HEK293 (cell line): Measurements from ENCODE around the gene LRRC26.

Experiments
- REPIN1 ChIP-seq: fragments of 450-650 bp; formaldehyde crosslinking; IDR thresholded peaks from 2 replicates; pipeline ENCODE4 v1.5.1; 2017; ENCODE audit warnings: missing biosample characterization, missing genetic modification characterization, low read depth
- YY1 ChIP-seq: fragments of 450-650 bp; formaldehyde crosslinking; IDR thresholded peaks from 2 replicates; pipeline ENCODE4 v1.5.1; 2018; ENCODE audit warnings: missing biosample characterization, missing genetic modification characterization
- ZEB2 ChIP-seq: fragments of 450-650 bp; formaldehyde crosslinking; IDR thresholded peaks from 2 replicates; pipeline ENCODE4 v1.5.1; 2016; ENCODE audit warnings: missing biosample characterization, missing genetic modification characterization
- ZNF529 ChIP-seq: fragments of 450-650 bp; formaldehyde crosslinking; IDR thresholded peaks from 2 replicates; pipeline ENCODE4 v1.5.1; 2017; ENCODE audit warnings: missing genetic modification characterization, missing biosample characterization; ENCODE audit not compliant: insufficient replicate concordance
- ZNF561 ChIP-seq: fragments of 450-650 bp; IDR thresholded peaks from 2 replicates; pipeline ENCODE4 v1.5.1; 2018; ENCODE audit warnings: missing biosample characterization, missing genetic modification characterization, borderline replicate concordance
- TF ChIP-seq, protein P1 (sequence below): fragments of 450-650 bp; formaldehyde crosslinking; IDR thresholded peaks from 2 replicates; pipeline ENCODE4 v1.5.1; 2016; ENCODE audit warnings: missing biosample characterization, missing genetic modification characterization
- TF ChIP-seq, protein P2 (sequence below): fragments of 450-650 bp; formaldehyde crosslinking; IDR thresholded peaks from 2 replicates; pipeline ENCODE4 v1.5.1; 2016; ENCODE audit warnings: missing biosample characterization, missing genetic modification characterization
- TF ChIP-seq, protein P3 (sequence below): fragments of 450-650 bp; formaldehyde crosslinking; IDR thresholded peaks from 2 replicates; pipeline ENCODE4 v1.5.1; 2016; ENCODE audit warnings: missing biosample characterization, missing genetic modification characterization
- TF ChIP-seq, protein P4 (sequence below): fragments of 450-650 bp; formaldehyde crosslinking; IDR thresholded peaks from 2 replicates; pipeline ENCODE4 v1.5.1; 2016; ENCODE audit warnings: missing biosample characterization, missing genetic modification characterization
- TF ChIP-seq, protein P5 (sequence below): fragments of 450-650 bp; formaldehyde crosslinking; IDR thresholded peaks from 2 replicates; pipeline ENCODE4 v1.5.1; 2016; ENCODE audit warnings: missing biosample characterization, missing genetic modification characterization
- TF ChIP-seq, protein P6 (sequence below): fragments of 450-650 bp; formaldehyde crosslinking; IDR thresholded peaks from 2 replicates; pipeline ENCODE4 v1.5.1; 2017; ENCODE audit warnings: missing biosample characterization, missing genetic modification characterization

DNA sequence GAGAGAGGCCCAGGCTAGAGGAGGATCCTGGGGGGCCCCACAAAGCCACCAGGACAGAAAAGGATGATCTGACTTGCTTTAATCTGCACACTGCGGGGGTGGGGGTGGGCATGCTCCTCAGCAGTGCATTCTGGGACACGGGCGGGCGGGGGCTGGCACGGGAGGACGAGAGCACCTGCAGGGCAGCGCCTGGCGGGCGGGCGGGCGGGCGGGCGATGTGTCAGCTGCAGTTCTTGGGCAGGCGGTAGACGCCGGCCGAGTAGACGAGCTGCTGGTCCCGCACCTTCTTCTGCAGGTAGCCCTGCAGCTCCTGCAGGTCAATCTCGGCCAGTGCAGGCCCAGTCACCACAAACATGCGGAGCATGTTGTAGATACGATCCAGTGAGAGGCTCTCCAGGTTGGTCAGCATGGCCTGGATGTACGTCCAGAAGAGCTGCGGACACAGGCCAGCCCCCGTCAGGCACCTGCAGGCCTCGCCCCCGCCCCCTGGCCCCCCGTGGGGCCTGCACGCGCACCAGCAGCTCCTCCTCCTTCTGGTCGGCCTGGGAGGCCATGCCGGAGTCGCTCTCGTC, 5.0 kb upstream of the LRRC26 start:
- TF ChIP-seq, protein P1, sequence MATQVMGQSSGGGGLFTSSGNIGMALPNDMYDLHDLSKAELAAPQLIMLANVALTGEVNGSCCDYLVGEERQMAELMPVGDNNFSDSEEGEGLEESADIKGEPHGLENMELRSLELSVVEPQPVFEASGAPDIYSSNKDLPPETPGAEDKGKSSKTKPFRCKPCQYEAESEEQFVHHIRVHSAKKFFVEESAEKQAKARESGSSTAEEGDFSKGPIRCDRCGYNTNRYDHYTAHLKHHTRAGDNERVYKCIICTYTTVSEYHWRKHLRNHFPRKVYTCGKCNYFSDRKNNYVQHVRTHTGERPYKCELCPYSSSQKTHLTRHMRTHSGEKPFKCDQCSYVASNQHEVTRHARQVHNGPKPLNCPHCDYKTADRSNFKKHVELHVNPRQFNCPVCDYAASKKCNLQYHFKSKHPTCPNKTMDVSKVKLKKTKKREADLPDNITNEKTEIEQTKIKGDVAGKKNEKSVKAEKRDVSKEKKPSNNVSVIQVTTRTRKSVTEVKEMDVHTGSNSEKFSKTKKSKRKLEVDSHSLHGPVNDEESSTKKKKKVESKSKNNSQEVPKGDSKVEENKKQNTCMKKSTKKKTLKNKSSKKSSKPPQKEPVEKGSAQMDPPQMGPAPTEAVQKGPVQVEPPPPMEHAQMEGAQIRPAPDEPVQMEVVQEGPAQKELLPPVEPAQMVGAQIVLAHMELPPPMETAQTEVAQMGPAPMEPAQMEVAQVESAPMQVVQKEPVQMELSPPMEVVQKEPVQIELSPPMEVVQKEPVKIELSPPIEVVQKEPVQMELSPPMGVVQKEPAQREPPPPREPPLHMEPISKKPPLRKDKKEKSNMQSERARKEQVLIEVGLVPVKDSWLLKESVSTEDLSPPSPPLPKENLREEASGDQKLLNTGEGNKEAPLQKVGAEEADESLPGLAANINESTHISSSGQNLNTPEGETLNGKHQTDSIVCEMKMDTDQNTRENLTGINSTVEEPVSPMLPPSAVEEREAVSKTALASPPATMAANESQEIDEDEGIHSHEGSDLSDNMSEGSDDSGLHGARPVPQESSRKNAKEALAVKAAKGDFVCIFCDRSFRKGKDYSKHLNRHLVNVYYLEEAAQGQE (tag by site-specific recombination) = no peak
- TF ChIP-seq, protein P2, sequence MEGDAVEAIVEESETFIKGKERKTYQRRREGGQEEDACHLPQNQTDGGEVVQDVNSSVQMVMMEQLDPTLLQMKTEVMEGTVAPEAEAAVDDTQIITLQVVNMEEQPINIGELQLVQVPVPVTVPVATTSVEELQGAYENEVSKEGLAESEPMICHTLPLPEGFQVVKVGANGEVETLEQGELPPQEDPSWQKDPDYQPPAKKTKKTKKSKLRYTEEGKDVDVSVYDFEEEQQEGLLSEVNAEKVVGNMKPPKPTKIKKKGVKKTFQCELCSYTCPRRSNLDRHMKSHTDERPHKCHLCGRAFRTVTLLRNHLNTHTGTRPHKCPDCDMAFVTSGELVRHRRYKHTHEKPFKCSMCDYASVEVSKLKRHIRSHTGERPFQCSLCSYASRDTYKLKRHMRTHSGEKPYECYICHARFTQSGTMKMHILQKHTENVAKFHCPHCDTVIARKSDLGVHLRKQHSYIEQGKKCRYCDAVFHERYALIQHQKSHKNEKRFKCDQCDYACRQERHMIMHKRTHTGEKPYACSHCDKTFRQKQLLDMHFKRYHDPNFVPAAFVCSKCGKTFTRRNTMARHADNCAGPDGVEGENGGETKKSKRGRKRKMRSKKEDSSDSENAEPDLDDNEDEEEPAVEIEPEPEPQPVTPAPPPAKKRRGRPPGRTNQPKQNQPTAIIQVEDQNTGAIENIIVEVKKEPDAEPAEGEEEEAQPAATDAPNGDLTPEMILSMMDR = no peak
- TF ChIP-seq, protein P3, sequence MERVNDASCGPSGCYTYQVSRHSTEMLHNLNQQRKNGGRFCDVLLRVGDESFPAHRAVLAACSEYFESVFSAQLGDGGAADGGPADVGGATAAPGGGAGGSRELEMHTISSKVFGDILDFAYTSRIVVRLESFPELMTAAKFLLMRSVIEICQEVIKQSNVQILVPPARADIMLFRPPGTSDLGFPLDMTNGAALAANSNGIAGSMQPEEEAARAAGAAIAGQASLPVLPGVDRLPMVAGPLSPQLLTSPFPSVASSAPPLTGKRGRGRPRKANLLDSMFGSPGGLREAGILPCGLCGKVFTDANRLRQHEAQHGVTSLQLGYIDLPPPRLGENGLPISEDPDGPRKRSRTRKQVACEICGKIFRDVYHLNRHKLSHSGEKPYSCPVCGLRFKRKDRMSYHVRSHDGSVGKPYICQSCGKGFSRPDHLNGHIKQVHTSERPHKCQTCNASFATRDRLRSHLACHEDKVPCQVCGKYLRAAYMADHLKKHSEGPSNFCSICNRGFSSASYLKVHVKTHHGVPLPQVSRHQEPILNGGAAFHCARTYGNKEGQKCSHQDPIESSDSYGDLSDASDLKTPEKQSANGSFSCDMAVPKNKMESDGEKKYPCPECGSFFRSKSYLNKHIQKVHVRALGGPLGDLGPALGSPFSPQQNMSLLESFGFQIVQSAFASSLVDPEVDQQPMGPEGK (tag by site-specific recombination) = no peak
- TF ChIP-seq ZEB2 (tag by site-specific recombination) (no peak), YY1 (tag by site-specific recombination) (no peak), REPIN1 (no peak), ZNF561 (tag by site-specific recombination) (no peak), ZNF529 (no peak)
- TF ChIP-seq, protein P4, sequence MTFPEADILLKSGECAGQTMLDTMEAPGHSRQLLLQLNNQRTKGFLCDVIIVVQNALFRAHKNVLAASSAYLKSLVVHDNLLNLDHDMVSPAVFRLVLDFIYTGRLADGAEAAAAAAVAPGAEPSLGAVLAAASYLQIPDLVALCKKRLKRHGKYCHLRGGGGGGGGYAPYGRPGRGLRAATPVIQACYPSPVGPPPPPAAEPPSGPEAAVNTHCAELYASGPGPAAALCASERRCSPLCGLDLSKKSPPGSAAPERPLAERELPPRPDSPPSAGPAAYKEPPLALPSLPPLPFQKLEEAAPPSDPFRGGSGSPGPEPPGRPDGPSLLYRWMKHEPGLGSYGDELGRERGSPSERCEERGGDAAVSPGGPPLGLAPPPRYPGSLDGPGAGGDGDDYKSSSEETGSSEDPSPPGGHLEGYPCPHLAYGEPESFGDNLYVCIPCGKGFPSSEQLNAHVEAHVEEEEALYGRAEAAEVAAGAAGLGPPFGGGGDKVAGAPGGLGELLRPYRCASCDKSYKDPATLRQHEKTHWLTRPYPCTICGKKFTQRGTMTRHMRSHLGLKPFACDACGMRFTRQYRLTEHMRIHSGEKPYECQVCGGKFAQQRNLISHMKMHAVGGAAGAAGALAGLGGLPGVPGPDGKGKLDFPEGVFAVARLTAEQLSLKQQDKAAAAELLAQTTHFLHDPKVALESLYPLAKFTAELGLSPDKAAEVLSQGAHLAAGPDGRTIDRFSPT (tag by site-specific recombination) = no peak
- TF ChIP-seq, protein P5, sequence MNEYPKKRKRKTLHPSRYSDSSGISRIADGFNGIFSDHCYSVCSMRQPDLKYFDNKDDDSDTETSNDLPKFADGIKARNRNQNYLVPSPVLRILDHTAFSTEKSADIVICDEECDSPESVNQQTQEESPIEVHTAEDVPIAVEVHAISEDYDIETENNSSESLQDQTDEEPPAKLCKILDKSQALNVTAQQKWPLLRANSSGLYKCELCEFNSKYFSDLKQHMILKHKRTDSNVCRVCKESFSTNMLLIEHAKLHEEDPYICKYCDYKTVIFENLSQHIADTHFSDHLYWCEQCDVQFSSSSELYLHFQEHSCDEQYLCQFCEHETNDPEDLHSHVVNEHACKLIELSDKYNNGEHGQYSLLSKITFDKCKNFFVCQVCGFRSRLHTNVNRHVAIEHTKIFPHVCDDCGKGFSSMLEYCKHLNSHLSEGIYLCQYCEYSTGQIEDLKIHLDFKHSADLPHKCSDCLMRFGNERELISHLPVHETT (tag by site-specific recombination) = no peak
- TF ChIP-seq, protein P6, sequence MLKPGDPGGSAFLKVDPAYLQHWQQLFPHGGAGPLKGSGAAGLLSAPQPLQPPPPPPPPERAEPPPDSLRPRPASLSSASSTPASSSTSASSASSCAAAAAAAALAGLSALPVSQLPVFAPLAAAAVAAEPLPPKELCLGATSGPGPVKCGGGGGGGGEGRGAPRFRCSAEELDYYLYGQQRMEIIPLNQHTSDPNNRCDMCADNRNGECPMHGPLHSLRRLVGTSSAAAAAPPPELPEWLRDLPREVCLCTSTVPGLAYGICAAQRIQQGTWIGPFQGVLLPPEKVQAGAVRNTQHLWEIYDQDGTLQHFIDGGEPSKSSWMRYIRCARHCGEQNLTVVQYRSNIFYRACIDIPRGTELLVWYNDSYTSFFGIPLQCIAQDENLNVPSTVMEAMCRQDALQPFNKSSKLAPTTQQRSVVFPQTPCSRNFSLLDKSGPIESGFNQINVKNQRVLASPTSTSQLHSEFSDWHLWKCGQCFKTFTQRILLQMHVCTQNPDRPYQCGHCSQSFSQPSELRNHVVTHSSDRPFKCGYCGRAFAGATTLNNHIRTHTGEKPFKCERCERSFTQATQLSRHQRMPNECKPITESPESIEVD = no peak
